GM21526 (cell line): ENCODE measurements around the gene PTPA.
"Not testable (repeated sequence)": the region's sequence is repeated elsewhere in the genome, so short reads cannot be mapped to it uniquely, and the experiment has no call there.

Source experiments
- ATAC-seq: cut with Tn5 transposase; IDR thresholded peaks from one replicate; pipeline ENCODE4 v1.9.1; 2021; ENCODE audit warnings: moderate library complexity; ENCODE audit not compliant: unreplicated experiment, low FRiP score

The PTPA gene

DNA sequence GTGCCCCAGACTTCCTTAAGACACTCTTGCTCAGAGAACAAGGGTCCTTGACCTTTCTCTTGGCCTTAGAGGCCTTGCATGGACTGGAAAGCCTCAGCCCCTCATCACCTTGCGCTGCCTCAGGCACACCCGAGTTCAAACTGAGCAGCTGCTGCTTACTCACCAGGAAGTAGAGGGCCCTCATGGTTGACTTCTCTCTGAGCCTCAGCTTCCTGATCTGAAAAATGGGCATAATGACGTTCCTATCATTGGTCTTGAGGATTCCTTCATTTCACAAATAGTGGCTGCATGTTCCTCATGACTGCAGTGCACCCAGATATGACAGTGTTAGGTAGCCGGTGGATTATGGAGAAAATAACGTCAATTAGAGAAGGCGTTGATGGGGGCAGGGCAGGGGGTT, 38.2 kb downstream of the PTPA start:
- no peak for ATAC-seq

GRCh38 chr9:129150122-129150521, 38.9 kb downstream of the PTPA start:
- no peak for ATAC-seq

- no peak for ATAC-seq
These were observed 39.5 kb downstream of the PTPA start for GRCh38 chr9:129150672-129151211.

GRCh38 chr9:129151469-129151868, 40.3 kb downstream of the PTPA start:
- no peak for ATAC-seq

DNA sequence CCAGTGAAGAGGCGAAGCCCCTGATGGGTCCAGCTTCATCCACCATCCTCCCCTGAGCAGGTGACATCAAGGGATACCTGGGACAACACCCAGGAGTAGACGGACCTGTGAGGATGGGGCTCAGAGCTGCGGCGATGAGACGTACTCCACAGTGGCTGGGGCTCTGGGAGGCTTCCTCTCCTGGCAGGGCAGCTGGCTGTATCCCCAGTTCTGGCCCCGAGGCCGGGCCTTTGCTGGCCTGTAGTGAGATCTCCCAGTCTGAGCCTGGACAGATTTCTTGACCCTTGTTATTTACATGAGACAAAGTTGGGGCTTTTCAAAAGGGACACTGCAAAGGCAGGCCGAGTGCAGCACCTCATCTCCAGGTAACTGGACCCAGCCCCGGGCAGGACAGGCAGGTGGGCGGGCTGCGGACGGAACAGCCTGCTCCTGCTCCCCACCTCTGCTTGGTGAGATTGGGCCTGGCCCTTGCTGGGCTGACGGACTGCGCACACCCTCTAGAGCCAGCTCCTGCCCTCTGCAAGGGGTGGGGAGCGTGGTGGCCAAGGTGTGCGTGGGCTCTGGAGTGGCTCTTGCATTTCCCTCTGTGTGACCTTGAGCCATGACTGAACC, 43.8 kb downstream of the PTPA start:
- ATAC-seq, result no peak

GRCh38 chr9:129156163-129156562, 44.9 kb downstream of the PTPA start:
- ATAC-seq, result no peak

DNA sequence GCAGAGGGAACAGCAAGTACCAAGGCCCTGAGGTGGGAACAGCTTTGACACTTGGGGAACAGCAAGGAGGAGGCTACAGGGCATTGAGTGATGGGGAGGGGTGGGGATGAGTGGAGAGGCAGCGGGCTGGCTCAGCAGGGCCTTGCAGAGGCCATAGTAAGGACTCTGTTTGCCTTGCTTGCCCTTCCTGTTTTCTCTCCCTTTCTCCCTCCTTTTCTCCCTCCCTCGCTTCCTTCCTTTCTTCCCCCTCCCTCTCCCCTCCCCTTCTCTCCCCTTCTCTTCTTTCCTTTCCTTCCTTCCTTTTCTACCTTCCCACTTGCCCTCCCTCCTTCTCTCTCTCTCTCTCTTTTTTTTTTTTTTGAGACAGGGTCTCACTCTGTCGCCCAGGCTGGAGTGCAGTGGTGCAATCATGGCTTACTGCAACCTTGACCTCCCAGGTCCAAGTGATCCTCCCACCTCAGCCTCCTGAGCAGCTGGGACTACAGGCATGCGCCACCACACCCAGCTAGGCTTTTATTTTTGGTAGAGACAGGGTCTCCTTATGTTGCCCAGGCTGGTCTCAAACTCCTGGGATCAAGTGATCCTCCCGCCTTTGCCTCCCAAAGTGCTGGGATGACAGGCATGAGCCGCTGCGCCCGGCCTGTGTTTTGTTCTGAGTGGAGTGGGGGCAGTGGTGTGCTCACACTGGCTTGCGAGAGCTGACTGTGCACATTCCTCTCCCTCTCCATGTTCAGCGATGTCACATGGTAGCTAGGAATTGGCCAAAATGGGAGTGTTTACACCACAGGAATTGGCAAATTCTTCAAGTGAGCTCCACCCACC, 49.7 kb downstream of the PTPA start:
- no peak for ATAC-seq

DNA sequence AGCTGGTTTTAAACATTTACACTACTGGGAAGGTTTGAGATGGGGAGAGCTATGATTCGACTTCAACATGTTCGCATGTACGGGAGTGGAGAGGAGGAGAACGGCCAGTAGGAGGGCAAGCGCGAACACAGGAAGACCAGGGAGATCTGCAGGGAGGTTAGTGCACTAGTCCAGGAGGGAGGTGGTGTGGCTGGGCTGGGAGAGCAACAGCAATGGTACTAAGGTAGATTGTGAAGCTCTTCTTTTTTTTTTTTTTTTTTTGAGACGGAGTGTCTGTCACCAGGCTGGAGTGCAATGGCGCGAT, 50.3 kb downstream of the PTPA start:
- ATAC-seq, result no peak

- no peak for ATAC-seq
These were observed 51.4 kb downstream of the PTPA start for GRCh38 chr9:129162497-129163197.

DNA sequence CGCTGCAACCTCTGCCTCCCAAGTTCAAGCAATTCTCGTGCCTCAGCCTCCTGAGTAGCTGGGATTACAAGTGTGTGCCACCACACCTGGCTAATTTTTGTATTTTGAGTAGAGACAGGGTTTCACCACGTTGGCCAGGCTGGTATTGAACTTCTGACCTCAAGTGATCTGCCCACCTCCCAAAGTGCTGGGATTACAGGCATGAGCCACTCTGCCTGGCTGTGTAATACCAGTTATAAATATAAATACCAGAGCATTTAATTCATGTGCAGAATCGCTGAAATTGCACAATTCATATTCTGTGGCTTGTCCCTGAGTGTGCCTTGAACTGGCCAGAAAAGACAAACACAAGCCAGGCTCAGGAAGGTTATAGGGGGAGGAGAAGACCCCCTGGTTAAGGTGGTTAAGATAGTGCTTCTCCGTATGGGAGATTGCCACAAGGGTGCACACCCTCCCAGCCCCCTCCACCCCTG, 52.0 kb downstream of the PTPA start:
- not testable (repeated sequence) for ATAC-seq

DNA sequence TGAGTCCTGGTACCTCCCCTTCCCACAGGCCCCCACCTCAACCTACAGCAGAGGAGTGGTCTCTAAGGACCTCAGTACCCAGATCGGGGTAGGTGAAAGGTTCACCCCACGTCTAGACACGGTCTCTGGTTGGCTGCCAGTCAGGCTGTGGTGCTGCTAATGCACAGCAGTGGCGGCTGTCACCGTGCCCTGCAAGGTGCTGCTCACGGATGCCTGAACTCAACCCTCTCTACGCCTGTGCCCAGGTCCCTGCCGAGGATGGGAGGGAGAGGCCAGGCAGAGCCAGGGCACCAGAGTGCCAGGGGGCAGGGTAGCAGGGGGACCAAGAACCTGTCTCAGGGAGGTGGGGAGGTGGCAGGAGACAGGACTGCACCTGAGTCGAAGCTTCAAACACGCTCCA, 52.5 kb downstream of the PTPA start:
- ATAC-seq, result no peak

DNA sequence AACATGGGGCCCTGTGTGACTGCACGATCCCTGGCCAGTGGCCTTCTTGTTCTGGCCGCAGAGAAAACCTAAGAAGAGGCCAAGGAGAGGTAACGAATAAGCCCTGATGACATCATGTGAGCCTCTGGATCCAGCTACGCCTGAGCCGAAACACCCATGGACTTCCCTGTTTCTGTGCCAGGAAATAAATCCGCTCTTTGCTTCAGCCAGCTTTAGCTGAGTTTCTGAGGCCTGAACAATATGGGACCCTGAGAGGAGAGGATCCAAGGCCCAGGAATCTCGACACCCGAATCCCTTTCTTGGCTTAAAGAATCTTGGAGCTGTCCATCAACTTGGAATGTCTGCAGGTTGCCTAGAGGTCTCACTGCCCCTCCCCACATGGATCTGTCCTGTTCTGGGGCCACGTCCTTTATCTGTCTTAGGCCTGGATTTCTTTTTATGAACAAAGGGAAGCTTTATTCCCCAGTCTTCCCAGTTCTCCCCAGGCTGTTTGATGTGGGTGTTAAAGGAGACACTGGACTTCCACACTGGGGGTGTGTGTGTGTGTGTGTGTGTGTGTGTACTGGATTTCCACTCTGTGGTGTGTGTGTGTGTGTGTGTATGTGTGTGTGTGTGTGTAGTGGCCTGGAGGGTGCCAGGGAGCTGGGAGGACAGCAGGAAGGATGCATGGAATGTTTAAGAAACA, 53.2 kb downstream of the PTPA start:
- ATAC-seq, result no peak

DNA sequence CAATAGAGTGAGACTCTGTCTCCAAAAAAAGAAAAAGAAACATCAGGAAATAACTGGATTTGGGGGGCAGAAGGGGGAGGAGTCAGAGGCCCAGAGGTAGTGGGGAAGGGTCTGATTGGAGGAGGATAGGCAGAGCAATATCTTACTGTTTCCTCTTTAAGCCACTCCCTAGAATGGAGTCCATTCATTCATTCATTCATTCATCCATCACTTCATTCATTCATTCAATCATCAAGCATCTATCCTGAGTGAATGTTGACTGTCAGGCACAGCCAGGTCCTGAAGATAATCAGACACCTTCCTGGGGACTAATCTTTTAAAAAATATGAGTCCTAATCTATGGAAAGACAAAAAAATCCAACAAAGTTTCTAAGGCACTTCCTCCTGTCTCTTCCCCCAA, 54.0 kb downstream of the PTPA start:
- ATAC-seq, result no peak

- ATAC-seq, result no peak
These were observed 55.7 kb downstream of the PTPA start for GRCh38 chr9:129166623-129167557.

- no peak for ATAC-seq
These were observed 59.0 kb downstream of the PTPA start for GRCh38 chr9:129170229-129170628.

DNA sequence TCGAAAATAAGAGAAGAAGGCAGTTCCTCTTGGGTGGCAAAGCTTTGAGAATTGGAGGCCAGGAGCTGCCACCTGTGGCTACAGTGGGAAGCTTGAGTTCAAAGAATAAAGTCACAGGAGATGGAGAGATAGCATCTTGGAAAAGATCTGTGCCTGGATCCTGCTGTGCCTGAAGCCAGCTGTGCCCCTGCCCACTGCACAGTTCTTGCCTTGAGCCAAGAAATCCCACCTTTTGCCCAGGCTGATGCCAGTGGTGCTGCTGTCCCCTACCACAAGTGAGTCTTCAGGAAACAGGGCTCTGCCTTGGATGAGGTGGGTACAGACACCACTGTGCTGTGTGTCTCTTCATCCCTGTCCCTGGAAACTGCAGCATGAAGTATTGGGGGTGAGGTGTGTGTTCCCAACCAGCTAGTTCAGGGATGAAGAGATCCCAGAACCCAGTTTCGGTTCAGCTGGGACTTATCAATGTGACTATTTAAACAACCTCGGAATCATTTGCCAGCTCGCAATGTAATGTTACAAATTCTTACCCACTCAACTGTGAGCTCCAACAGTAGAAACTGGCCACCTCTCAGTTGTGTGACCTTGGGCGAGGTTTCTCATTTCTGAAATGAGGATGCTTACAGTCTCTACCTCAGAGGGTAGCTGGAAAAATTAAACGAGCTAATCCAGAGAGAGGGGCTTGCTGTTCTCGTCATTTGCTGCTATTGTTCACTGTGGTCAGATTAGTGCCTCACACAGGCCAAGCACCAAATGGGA, 61.0 kb downstream of the PTPA start:
- no peak for ATAC-seq

DNA sequence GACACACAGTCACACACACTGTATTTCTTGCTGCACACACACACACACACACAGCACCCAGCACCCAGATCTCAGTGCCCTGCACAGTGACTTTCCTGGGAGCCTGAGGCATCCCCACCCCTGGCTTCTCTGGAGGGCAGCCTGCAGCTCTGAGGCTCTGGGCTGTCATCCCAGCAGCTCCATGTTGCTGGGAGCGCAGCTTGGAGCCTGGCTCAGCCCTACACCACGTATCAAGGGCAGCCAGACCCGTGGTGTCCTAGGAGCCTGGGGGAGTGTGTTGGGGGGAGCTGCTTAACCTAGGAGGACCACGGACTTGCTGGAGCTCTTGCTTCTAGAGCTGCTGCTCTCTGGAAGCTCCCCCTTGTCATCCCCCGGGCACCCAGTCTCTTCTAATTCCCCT, 61.6 kb downstream of the PTPA start:
- no peak for ATAC-seq

DNA sequence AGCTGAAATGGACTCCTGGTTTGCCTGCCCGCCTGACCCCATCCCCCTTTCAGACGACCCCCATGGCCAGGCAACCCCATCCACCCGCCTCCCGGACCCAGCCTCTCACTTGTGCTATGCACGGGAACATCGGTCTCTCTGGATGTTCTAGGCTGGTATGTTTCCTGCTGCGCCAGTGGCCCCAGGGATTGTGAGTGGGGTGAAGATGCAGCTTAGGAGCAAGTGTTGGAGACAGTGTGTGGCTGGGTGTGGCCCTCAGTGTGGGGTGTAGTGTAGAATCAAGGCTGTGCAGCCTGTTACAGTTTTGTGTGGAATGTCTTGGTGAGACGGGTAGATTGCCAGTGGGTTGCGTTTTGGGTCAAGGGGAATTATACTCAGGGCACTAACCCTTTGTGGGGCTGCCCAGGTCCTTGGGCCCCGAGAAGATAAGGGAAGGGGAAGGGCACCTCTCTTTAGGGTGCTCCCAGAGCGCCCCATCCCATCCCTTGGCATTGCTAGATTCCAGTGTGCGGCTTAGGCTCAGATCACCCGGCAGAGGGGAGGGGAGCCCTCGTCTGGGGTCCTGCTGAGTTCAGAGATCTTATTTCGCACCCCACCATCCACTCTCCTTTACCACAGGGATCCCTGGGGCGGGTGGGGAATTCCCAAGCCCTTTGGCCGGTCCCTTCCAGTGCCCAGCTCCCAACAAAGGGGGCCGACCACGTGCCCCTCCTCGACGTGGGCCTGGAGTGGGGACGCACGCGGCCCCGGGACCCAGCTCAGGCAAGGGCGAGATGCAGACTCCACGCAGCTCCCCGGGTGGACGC, 62.3 kb downstream of the PTPA start:
- no peak for ATAC-seq
